Measurements from ENCODE around the gene KLHDC10.
"Not testable (repeated sequence)": the region's sequence is repeated elsewhere in the genome, so short reads cannot be mapped to it uniquely, and the experiment has no call there.

The KLHDC10 gene

DNA sequence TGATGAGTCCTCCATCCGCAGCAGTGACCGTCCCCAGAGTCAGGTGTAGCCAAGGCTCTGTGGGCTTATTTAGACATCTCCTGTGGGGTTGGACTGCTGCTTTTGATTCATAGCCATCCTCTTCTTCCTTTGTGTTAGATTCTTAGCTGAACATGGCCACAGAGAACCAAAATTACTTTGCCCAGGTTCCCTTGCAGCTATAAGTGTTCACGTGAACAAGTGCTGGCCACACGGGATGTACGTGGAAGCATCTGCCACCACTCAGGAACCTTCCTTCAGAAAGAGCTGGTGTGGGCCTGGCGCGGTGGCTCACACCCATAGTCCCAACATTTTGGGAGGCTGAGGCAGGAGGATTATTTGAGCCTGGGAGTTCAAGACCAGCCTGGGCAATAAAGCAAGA is 85.8 kb downstream of the KLHDC10 start:
- no peak for DNase-seq (ENCODE audit: low read depth)

DNA sequence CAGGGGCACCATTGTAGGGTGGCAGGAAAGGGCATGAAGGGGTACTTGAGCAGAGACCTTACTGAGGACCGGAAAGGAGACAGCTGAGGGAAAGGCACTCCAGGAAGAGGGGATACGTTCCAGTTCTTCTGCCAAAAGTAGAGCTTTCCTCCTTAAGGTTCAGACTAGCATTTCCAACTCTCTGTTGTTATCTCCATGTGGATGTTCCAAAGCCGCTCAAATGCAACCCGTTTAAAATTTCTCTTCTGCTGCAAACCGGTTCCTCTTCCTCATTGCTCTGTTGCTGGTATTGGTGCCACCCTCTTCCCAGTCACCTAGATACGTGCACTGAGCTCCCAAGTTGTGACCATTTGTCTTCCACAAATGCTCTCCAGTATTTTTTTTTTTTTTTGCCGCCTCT is 87.4 kb downstream of the KLHDC10 start:
- DNase-seq (ENCODE audit: low read depth), result no peak

- DNase-seq (ENCODE audit: low read depth), result no peak
Observed at GRCh38 chr7:130160023-130160422, 89.7 kb downstream of the KLHDC10 start.

DNA sequence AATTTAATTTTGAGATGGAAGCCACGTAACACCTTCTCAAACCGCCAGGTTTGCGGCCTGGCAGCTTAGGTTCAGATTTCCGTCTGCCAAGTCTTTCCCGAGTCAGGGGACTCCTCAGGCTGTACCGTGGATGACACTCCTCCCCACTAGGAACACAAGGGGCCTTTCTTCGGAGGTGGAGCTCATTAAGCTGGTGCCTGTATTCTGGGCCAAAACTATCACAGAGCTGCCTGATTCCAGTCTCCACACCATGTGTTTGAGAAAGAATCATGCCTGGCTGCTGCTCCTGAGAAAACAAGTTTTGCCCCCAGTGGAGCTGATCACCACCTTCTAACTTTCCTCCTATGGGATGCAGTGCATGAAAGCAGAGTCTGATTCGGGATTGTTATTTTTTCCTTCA is 90.1 kb downstream of the KLHDC10 start:
- DNase-seq (ENCODE audit: low read depth), result no peak

GRCh38 chr7:130162196-130162595 is 91.9 kb downstream of the KLHDC10 start:
- no peak for DNase-seq (ENCODE audit: low read depth)

DNA sequence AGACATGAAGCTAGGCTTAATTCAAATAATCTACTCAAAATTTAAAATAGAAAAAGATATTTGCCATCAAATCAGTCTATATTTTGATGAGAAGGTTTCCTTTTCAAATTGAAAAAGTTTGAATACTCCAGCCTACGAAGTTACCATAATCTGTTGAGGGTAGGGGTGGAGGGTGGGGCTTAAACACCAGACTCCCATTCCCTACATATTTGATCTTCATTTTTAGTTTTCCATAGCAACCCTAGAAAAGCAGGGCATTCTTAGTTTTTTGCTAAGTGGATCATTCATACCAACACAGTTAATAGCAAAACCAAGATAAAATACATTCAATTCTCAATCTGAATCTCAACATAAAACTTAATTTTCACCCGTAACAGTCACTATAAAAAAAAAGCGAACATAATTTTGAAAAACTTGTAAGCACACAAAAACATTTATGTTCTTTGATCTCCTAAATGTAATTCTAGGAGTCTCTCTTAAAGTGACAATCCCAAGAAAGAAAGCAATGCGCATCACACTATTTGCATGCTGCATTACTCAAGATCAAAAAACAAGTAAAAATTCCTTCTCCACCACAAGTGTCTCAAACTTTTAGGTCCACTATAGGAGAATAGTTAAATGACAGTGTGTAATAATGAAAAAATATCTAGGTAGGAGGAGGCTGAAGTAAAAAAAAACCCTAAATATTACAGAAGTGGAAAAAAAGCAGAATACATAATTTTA is 104.1 kb downstream of the KLHDC10 start:
- no peak for DNase-seq (ENCODE audit: low read depth)

DNA sequence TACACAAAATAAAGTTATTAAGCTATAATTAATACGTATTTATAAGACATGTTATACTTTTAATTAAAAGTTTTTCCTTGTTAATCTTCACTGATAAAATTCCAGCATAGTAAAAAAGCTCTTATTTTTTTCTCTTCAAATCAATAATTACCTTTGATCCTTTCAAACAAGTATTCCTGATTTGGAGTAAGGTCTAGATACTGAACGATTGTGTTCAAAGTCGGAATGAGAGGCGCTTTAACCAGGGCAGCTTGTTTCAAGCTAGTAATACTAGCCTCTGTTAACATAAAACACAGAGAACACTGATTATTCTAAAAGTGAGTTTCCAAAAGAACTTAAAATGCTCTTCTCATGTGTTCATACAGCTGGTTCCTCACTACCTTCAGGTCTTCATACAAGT is 107.9 kb downstream of the KLHDC10 start:
- DNase-seq (ENCODE audit: low read depth), result no peak

GRCh38 chr7:130179631-130180030 is 109.3 kb downstream of the KLHDC10 start:
- DNase-seq (ENCODE audit: low read depth), result no peak

DNA sequence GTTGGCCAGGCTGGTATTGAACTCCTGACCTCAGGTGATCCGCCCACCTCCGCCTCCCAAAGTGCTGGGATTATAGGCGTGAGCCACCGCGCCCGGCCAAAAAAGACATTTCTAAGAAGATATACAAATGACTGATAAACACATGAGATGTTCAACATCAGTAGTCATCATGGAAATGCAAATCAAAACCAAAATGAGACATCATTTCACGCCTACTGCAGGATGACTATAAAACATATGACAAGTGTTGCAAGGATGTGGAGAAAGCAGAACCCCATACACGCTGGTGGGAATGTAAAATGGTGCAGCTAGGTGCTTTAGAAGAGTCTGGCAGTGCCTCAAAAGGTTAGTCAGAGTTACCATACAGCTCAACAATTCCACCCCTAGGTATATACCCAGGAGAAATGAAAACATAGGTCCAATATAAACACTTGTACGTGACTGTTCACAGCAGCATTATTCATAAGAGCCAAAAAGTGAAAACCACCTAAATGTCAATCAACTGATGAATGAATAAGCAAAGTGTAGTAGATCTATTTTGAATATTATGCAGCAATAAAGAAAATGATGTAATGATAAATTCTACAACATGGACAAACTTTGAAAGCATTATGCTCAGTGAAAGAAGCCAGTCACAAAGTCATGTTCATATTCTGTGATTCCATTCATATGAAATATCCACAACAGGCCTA is 110.4 kb downstream of the KLHDC10 start:
- DNase-seq (ENCODE audit: low read depth), result peak; percentile 74

DNA sequence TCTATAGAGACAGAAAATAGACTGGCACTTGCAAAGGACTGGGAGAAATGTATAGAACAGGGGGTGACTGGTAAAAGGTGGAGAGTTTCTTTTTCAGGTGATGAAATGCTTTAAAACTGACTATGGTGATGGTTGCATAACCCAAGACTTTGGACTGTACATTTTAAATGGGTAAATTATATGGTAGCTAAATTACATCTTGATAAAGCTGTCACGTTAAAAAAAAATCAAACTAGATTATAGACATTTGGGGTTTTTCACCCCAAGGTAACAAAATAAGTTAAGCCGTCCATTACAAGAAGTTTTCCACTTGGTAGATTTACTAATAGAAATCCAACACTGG is 110.9 kb downstream of the KLHDC10 start:
- DNase-seq (ENCODE audit: low read depth), result no peak

GRCh38 chr7:130182990-130183389 is 112.7 kb downstream of the KLHDC10 start:
- no peak for DNase-seq (ENCODE audit: low read depth)

GRCh38 chr7:130184349-130184748 is 114.0 kb downstream of the KLHDC10 start:
- DNase-seq (ENCODE audit: low read depth), result not testable (repeated sequence)
